NCI-H2196 treated with DMSO at 0.1 percent for 48 hours (cell line): ENCODE results near the gene UBR3.

Experiments used
- DNase-seq: peaks from one replicate; lab custom pipeline; 2025; ENCODE audit not compliant: unreplicated experiment; lab: John Stamatoyannopoulos, UW

UBR3 gene

DNA sequence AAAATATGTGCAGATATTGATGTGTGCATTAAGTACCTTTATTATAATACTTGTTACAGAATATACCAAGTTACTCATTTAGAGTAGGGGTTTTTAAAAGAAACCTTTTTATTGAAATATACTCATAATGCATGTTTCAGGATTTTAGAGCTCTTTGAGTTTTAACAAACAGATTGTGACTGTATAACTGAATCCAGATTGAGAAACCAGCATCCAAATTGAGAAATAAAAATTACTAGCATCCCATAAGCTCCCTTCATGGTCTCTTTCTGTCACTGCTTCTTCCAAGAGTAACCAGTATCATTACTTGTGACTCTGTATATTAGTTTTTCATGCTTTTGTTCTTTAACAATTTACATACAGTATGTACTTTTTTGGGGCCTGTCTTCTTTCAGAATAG is 156.9 kb downstream of the UBR3 start:
- no peak for DNase-seq

- DNase-seq: no peak
Measured at GRCh38 chr2:169994752-169995151, 167.5 kb downstream of the UBR3 start.

GRCh38 chr2:169997140-169997887 is 170.1 kb downstream of the UBR3 start:
- DNase-seq: no peak

DNA sequence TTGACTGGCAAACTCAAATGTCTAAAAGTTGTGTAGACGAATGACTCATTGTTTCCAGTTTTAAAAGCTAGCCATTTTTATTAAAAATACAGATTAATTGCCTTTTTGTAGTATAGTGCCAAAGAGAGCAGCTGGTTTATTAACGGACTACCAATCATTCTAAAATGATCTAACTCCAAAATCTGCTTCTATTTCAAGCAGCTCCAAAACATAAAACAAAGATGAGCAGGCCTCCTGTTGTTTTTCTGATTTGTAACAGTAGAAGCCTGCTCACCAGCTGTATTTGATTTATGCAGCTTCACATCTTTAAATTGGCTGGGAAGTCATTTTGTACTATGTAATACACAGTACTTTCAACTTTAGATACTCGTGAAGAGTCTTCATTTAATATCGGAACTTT is 171.8 kb downstream of the UBR3 start:
- DNase-seq: no peak

DNA sequence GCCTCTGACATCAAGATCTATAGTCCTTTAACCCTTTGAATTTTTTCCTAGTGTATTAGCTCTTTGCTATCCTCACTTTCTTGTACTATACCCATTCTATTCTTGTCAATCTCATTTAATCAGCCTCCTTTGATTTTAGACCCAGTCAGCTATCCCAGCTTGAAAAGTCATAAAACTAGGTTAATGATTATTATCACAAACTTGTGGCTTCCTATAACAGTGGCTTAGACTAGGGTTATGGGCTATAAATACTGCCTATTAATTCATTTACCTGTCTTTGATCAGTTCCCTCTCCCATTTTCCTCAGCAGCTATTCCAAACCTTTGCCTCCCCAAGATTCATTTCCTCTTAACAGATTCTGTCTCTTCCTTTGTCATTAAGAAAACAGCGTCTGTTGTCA is 174.8 kb downstream of the UBR3 start:
- DNase-seq: no peak

- DNase-seq: no peak
Measured at GRCh38 chr2:170005702-170006101, 178.4 kb downstream of the UBR3 start.

- no peak for DNase-seq
Measured at GRCh38 chr2:170006587-170007325, 179.5 kb downstream of the UBR3 start.

DNA sequence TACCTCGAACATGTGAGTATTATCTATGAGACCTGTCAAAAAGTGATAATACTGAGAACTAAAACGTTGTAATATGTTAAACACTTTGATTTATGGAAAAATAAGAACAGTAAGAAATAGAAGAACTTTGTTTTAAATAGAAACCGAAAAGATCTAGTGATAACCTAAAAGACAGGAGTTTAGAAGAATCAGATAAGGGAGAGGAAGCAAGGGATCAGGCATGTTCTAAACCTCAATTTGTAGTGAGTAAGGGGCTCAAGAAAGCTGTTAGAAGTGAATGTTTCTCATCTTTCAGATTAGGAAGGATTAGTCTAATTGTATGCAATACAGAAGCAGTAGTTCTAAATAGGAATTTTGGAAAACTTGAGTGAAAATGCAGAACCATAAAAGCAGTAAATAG is 182.0 kb downstream of the UBR3 start:
- DNase-seq: no peak

DNA sequence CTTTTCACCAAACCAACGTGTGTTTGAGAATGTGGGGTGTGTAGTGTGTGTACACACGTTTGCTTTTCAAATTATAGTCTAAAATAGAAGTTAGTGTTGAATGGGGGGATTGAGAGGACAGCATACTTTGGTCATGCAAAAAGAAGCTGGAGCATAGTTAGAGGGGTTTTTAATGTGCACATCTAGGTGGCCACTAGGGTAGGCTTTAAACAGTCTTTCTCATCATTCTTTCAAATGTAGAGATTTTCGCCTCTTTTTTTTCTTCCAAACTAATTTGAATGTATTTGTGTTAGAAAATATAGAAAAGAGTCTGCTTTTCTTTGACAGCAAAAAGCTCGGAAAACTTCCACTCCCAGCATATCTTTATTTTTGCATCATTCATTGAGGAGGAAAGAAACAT is 185.5 kb downstream of the UBR3 start:
- no peak for DNase-seq

DNA sequence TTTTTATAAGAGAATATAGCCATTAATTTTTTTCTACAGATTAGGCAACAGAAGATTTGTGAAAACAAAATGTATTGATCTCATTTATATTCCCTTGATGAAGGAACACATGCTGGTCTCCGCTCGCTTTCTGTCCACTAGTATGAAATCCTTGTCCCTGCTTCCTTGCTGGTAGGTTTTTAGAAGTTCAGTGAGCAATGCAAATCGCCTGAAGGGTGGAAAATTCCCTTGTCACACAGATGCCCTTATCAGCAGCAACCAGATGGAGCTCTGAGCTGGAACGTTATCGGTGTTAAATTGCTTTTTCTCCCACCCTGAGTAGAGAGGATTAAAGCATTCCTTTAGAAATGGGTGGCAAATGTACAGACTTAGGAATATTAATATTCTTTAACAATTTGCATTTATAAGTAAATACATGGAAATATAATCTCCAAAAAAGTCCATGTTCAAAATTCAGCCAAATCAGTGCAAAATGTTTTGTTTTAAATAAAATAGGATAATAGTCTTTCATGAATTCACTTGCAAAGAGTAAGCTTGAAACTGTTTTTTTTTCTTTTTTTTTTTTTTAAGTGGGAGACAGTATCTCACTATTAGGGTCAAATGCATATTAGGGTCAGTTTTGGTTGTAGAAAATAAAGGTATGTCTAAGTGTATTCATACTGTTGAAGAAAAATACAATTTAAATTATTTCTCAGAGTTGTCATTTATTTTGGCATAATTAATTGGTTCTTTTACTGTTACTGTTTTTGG is 186.7 kb downstream of the UBR3 start:
- DNase-seq: no peak

DNA sequence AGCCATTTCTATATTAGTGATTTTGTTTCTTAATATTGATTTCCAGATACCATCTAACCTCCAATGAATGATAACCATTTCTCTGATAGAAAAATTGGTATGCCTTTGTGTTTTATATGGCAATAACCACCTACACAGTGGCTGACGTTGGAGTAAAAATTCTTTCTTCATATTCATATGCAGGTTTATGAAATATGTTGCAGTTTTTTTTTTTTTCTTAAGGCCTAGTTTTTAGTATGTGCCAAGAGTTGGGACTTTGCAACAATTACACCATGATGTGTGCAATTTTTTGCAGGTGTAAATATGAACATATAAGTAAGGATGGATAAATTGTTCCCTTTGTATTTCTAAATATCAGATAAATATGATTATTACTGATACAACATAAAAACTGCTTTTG is 187.5 kb downstream of the UBR3 start:
- no peak for DNase-seq

GRCh38 chr2:170017860-170018532 is 190.7 kb downstream of the UBR3 start:
- no peak for DNase-seq

DNA sequence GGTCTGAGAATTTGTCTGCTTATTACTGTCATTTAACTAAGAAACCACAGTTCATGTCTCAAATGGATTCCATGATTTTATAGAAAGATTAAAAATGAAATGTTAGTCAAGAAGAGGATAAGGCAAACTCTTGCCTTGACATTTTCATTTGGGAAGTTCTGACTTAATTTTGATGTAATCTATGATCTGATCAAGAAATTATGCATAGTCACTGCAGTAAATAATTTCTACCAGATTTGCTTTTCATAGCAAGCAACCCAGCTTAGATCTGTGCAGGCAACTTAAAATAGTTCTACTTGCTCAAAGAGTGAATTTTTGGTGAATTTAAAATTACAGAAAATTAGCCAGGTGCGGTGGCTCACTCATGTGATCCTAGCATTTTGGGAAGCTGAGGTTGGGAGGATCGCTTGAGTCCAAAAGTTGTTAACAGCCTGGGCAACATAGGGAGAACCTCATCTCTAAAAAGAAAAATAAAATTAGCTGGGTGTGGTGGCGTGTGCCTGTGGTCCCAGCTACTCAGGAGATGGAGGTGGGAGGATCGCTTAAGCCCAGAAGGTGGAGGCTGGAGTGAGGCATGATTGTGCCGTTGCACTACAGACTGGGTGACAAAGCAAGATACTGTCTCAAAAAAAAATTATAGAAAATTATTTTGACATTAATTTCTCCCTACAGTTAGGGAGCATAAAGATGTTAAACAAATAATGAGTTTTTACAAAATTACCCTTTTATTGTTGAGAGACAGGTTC is 192.0 kb downstream of the UBR3 start:
- no peak for DNase-seq

DNA sequence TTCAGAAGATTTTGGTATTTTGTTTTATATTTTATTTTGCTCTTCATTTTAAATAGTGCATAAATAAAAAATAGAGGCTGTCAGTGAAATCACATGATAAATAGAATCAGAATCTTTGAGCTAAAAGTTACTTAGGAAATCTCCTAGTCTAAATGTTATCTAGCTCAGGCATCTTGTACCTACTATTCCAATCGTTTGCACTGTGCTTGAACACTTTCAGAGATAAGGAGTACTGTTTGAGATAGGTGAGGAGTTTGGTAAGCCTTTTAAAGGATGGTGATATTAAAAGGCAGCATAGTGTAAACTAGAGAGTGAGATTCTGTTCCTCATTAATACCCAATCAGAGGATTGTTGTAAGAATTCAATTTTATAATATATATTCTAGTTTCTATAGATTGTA is 193.5 kb downstream of the UBR3 start:
- no peak for DNase-seq

DNA sequence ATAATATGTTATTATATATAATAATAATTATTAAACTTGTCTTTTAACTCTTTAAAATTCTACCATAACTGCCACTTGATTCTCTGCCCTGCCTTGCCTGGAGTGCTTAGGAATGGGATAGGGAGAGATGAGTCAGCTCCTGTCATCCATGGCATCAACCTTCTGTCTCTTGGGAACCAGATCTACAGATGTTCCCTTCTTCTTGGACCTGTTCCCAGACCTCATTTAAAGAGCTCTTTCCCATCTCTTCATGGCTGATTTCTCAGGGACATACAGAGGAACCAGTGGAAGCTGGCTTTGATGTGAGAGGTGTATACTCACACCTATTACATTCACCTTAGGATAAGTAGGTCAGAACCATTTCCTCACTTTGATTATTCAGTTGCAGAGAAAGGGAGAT is 195.4 kb downstream of the UBR3 start:
- DNase-seq: no peak

DNA sequence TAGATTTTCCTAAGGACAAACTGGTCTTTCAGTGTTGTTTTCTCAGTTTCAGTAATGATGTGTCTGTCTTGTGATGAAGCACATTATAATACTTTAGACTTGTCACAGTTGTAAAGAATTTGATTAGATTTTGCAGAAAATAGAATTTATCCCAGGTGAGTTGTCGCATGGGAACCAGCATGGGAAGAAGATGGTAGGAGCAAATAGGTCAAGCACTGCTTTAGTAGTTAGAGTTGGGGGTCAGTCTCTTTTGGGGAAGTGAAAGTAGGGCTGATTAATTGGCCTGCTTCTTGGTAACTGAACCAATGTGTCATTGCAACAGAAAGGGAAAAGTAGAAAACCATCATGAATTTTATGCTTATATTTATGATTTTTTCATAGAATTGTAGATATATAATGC is 197.5 kb downstream of the UBR3 start:
- no peak for DNase-seq

DNA sequence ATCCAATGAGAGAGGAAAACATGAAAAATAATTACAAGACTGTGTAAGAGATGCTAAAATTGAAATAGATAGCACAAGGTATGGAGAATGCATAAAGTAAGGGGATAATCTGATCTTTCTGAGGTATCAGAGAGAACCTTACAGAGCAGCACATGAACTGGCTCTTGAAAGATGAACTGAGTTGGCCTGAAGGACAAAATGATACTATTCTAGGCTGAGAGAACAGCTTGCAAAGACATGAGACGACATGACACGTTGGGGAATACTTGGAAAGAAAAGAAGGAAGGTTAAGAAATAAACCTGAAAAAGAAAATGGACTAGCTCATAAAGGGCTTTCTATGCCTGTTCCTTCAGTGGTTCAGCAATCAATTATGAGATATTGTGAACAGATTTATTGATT is 198.0 kb downstream of the UBR3 start:
- DNase-seq: no peak

DNA sequence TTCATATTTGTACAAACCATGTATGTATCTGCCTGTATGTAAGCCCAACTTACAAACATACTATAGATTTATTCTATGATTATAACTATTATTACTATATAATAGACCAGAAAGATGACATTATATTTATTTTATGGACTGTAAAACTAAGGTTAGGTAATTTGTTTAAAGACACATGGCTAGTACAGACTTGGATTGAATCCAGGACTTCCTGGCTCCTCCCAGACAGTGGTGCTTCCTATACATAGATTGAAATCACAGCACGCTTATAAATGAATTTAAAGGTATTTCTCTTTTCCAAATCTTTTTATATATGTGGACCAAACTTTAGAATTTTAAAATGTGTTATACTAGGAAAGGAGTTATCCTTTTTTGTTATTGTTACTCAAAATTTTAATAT is 199.1 kb downstream of the UBR3 start:
- DNase-seq: no peak

GRCh38 chr2:170029551-170029950 is 202.3 kb downstream of the UBR3 start:
- DNase-seq: no peak

- DNase-seq: no peak
Measured at GRCh38 chr2:170030040-170030439, 202.8 kb downstream of the UBR3 start.

DNA sequence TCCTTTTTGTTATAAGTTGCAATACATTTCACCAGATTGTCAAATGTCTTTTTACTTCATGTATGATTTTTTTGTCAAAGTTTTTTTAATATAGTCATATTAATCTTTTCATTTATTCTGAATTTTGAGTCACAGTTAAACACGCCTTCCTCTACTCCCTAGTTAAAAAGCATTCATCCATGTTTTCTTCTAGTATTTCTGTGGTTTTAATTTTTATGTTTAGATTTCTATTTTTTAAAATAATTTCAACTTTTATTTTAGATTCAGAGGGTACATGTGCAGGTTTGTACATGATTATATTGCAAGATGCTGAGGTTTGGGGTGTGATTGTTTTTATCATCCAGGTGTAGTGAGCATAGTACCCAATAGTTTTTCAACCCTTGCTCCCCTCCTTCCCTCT is 204.0 kb downstream of the UBR3 start:
- DNase-seq: no peak
